ENCODE results near the gene CASP7.

DNA sequence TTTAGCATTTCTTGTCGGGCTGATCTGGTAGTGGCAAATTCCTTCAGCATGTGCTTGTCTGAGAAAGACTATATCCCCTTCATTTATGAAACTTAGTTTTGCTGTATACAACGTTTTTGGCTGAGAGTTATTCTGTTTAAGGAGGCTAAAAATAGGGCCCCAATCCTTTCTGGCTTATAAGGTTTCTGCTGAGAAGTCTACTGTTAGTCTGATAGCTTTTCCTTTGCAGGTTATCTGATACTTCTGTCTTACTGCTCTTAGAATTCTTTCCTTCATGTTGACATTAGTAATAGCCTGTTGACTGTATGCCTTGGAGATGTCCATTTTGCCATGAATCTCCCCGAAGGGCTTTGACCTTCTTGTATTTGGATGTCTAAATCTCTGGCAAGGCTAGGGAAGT, 9.9 kb downstream of the CASP7 start:
- no peak for TF ChIP-seq POLR2A (IDR thresholded peaks at IDR 0.05)
- TF ChIP-seq, protein P1, sequence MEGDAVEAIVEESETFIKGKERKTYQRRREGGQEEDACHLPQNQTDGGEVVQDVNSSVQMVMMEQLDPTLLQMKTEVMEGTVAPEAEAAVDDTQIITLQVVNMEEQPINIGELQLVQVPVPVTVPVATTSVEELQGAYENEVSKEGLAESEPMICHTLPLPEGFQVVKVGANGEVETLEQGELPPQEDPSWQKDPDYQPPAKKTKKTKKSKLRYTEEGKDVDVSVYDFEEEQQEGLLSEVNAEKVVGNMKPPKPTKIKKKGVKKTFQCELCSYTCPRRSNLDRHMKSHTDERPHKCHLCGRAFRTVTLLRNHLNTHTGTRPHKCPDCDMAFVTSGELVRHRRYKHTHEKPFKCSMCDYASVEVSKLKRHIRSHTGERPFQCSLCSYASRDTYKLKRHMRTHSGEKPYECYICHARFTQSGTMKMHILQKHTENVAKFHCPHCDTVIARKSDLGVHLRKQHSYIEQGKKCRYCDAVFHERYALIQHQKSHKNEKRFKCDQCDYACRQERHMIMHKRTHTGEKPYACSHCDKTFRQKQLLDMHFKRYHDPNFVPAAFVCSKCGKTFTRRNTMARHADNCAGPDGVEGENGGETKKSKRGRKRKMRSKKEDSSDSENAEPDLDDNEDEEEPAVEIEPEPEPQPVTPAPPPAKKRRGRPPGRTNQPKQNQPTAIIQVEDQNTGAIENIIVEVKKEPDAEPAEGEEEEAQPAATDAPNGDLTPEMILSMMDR (IDR thresholded peaks at IDR 0.05) = no peak

Measured in gastroesophageal sphincter (tissue), 3 donors.